SH-SY5Y (cell line): ENCODE measurements around the gene EFHC2.

ENCODE experiments used
- GATA2 ChIP-seq: IDR thresholded peaks from 2 replicates; pipeline ENCODE4 v1.6.1; 2011; ENCODE audit warnings: mild to moderate bottlenecking, low read depth, low read length
- GATA3 ChIP-seq: IDR thresholded peaks from 2 replicates; pipeline ENCODE4 v1.6.1; 2011; ENCODE audit warnings: low read depth, mild to moderate bottlenecking, low read length, moderate library complexity

GRCh38 chrX:44203791-44204190, 139.7 kb downstream of the EFHC2 start:
- TF ChIP-seq GATA3: no peak
- no peak for TF ChIP-seq GATA2
